HG02885 (cell line): ENCODE measurements around the gene CRTAC1.

Experiments used
- ATAC-seq: cut with Tn5 transposase; IDR thresholded peaks from one replicate; pipeline ENCODE4 v1.9.1; 2021; ENCODE audit warnings: mild to moderate bottlenecking; ENCODE audit not compliant: unreplicated experiment, poor library complexity

Gene CRTAC1

GRCh38 chr10:97903128-97904017, 127.0 kb downstream of the CRTAC1 start:
- ATAC-seq = no peak

DNA sequence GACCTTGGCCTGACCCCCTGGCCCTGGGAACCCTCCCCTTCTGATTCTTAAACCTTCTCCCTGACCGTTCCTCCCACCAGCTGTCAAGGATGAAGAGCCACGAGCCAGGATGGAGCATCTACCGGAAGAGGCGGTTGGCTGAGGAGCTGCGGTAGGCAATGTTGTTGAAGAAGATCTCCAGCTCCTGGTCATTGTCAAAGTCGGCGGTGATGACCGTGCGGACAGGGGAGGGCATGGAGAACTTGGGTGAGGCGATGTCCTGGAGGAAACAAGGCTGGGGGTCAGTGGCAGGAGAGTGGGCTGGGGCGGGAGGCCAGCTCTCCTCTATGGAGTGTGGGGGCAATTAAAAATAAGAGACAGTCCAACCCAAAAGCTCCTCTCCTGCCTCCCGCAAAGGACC, 129.0 kb downstream of the CRTAC1 start:
- ATAC-seq = no peak

DNA sequence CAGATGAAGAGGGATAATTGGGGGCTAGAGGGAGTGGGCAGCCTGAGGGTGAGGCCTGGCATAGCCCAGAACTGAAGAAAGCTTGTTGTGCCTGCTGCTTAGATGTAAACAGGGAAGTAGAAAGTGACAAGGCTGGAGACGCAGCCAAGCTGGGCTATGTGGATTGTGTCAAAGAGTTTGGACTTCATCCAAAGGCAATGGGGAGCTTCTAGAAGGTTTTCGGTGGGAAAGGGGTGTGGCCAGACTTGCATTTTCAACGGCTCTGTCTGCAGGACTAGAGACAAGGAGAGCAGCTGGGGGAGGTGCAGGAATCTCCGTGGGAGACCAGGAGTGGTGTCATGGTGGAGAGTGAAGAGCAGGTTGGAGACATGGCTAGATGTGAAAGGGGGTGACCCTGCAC, 132.0 kb downstream of the CRTAC1 start:
- no peak for ATAC-seq

GRCh38 chr10:97896756-97897358, 133.6 kb downstream of the CRTAC1 start:
- ATAC-seq = no peak

DNA sequence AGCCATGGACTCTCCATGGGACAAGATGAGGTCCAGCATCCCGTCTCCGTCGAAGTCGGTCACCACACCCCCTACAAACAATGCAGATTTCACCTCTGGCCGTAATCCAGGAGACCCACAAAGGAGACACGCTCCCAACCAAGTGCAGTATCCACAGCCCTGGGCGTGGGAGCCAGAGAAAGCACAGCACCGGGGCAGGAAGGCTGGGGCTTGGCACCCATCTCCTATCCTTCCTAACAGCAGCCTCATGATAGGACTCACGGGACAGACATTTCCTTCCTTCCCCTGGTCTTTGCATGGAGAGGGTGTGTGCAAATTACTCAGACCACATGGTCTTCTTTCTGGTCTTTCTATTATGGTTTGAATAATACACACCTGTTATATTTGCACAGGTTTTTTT, 134.5 kb downstream of the CRTAC1 start:
- ATAC-seq = no peak

DNA sequence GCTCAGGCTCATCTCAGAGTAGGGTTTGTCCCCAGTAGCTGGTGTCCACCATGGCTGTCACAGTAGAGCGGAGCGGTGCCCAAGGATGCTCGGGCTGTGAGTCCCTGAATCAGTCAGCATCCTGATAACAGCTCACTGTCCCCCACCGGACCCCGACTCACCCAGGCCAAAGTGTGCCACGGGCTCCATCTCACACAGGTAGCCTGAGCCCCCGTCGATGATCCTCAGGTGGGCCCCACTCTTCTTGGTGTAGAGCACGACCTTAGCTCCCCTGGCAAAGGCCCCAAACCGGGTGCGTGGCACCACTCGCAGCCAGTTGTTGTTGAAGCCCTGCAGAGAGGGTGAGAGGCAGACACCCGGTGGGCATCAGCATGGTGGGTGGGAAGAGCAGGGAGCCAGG, 135.3 kb downstream of the CRTAC1 start:
- no peak for ATAC-seq

- ATAC-seq = no peak
Measured at GRCh38 chr10:97894092-97894491, 136.3 kb downstream of the CRTAC1 start.

GRCh38 chr10:97892939-97893338, 137.5 kb downstream of the CRTAC1 start:
- ATAC-seq = no peak

DNA sequence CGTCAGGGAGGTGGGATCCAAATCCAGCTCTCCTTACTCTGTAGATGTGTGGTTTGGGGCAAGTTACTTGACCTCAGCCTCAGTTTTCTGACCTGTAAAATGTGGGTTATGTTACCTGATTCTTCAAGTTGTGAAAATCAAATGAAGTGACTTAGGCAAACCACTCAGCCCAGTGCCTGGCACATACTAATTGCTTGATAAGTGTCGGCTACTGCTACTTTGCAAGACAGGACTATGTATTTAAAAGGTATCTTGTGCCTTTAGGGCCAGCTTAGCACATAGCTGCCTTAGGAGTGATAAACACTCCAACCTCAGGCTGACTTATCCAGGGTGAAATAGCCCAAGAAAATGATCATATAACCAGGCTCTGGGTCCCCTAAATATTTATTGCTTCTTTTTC, 137.9 kb downstream of the CRTAC1 start:
- no peak for ATAC-seq

- no peak for ATAC-seq
Measured at GRCh38 chr10:97891497-97892167, 138.8 kb downstream of the CRTAC1 start.

GRCh38 chr10:97889461-97890265, 140.8 kb downstream of the CRTAC1 start:
- ATAC-seq = no peak

- ATAC-seq = no peak
Measured at GRCh38 chr10:97888641-97889262, 141.7 kb downstream of the CRTAC1 start.

DNA sequence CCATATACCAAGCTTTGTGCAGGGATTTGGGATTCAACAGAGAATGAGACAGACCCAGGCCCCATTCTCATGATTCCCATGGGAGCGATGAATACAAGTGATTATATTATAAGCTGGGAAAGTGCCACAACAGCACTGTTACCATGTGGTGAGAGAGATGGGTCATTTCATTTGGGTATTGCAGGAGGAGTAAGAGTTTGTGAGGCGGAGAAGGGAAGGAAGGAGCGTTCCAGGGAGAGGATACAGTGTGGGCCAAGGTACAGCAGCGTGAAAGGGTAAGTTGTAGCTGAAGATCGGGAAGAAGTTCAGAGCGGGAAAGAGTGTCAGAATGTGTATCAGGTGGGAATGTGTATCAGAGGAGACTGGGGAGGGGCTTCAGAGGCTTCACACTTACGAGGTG, 142.3 kb downstream of the CRTAC1 start:
- ATAC-seq = no peak

- no peak for ATAC-seq
Measured at GRCh38 chr10:97887399-97887798, 143.0 kb downstream of the CRTAC1 start.

GRCh38 chr10:97886286-97886685, 144.1 kb downstream of the CRTAC1 start:
- no peak for ATAC-seq

DNA sequence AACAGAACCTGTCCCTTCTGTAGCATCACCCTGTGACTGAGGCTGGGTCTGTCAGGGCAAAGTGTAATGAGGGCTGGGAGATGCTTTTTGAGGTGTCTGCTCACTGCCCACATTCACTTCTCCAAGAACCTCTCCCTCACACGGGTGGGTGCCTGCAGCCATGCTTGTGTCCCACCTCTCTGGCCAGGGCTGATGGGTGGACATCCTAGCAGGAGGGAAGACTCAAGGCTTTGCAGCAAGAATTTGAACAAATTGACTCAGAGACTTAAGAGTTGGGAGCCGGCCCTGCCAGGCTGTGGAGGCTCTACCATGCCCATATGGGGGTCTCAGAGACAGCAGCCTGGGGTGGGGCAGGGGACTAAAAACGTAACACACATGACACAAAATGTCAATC, 147.3 kb downstream of the CRTAC1 start:
- no peak for ATAC-seq

GRCh38 chr10:97882142-97883091, 148.0 kb downstream of the CRTAC1 start:
- no peak for ATAC-seq

- no peak for ATAC-seq
Measured at GRCh38 chr10:97880109-97880508, 150.3 kb downstream of the CRTAC1 start.

DNA sequence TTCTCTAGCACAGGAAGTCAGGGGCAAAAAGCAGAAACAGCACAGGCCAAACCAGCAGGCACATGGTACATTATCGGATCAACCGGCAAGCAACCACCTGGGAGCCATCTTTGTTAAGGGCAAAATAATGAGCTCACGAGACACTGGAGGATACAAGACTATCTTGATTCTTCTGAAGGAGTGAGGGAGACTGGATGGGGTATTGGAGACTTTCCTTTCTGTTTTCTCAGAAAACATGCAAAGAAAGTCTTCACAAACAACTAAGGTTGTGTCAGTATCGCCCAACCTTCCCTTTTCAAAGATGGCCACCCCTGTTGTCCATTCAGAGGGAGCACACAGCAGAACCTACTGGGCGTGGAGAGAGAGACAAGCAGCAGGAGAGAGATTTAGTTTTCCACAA, 151.2 kb downstream of the CRTAC1 start:
- no peak for ATAC-seq
